ENCODE results near the gene ARL10.

DNA sequence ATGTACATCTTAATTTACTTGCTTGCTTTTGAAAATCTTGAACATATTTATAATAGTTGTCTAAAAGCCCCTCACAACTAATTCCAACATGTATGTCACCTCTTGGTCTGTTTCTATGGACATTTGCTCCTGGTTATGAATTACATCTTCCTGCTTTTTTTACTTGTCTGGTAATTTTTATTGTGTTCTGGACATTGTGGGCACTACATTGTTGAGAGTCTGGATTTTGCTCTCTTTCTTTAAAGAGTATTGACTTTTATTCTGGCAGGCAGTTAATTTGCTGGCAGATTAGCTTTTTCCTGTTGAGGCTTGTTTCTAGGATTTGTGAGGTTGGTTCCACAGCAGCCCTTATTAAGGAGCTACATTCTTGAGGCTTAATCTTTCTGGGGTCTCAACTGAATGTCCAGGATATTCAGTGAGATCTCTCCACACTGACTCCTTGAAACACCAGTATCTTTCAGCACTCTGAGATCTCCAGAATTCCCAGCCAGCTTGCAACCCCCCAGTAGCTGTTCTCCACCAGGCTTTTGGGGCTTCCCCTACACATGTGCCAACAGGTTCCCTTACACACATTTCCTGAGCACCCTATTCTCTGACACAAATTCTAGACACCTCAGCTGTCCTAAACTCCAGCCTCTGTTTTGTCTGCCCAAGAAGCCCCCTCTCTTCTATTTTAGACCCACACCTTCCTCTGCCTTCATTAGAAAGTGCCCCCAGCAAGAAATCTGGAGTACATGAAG lies 31.1 kb upstream of the ARL10 start:
- TF ChIP-seq, protein P1, sequence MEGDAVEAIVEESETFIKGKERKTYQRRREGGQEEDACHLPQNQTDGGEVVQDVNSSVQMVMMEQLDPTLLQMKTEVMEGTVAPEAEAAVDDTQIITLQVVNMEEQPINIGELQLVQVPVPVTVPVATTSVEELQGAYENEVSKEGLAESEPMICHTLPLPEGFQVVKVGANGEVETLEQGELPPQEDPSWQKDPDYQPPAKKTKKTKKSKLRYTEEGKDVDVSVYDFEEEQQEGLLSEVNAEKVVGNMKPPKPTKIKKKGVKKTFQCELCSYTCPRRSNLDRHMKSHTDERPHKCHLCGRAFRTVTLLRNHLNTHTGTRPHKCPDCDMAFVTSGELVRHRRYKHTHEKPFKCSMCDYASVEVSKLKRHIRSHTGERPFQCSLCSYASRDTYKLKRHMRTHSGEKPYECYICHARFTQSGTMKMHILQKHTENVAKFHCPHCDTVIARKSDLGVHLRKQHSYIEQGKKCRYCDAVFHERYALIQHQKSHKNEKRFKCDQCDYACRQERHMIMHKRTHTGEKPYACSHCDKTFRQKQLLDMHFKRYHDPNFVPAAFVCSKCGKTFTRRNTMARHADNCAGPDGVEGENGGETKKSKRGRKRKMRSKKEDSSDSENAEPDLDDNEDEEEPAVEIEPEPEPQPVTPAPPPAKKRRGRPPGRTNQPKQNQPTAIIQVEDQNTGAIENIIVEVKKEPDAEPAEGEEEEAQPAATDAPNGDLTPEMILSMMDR (IDR thresholded peaks at IDR 0.05) = no peak
- no peak for TF ChIP-seq EZH2 (IDR thresholded peaks at IDR 0.05; ENCODE audit: borderline replicate concordance, insufficient read depth, low read depth, low read length, poor library complexity, severe bottlenecking)
